Effector memory CD4-positive, alpha-beta T cell (primary cell): ENCODE results near the gene LILRB2.

Source experiments
- DNase-seq, 3 donors: peaks; one replicate each; pipeline ENCODE4 v3.0.0-alpha.2; 2020
- H3K27ac ChIP-seq: 2 replicates; pipeline ENCODE4 v1.7.0; 2013; ENCODE audit warnings: mild to moderate bottlenecking, low read length, moderate library complexity; ENCODE audit not compliant: insufficient read depth, poor library complexity, severe bottlenecking
- H3K27me3 ChIP-seq: replicated peaks from 2 replicates; pipeline ENCODE4 v1.7.0; 2013; ENCODE audit warnings: mild to moderate bottlenecking, low read length; ENCODE audit not compliant: insufficient read depth, control insufficient read depth, poor library complexity, severe bottlenecking
- H3K36me3 ChIP-seq: 2 replicates; pipeline ENCODE4 v1.7.0; 2013; ENCODE audit warnings: mild to moderate bottlenecking, low read length, moderate library complexity; ENCODE audit not compliant: control insufficient read depth, insufficient read depth
- H3K4me1 ChIP-seq: 2 replicates; pipeline ENCODE4 v1.7.0; 2013; ENCODE audit warnings: low read length, mild to moderate bottlenecking; ENCODE audit not compliant: control insufficient read depth, insufficient read depth, poor library complexity, severe bottlenecking
- H3K4me3 ChIP-seq: 2 replicates; pipeline ENCODE4 v1.7.0; 2013; ENCODE audit warnings: low read length, low read depth, mild to moderate bottlenecking; ENCODE audit not compliant: insufficient read depth, poor library complexity, severe bottlenecking
- H3K9me3 ChIP-seq: 2 replicates; pipeline ENCODE4 v1.7.0; 2013; ENCODE audit warnings: mild to moderate bottlenecking, low read length, moderate library complexity; ENCODE audit not compliant: control insufficient read depth

LILRB2 gene

GRCh38 chr19:54317965-54318240, 37.0 kb upstream of the LILRB2 start:
- Histone ChIP-seq H3K36me3 (no peaks in the 10 kb centered on the region), H3K27me3 (no peaks in the 10 kb centered on the region), H3K9me3 (no peaks in the 10 kb centered on the region), H3K4me1 (no peaks in the 10 kb centered on the region), H3K27ac (no peak overlapping the region), H3K4me3 (no peak overlapping the region)
- DNase-seq = no peak

GRCh38 chr19:54317108-54317964, 36.4 kb upstream of the LILRB2 start:
- no peaks in the 10 kb centered on the region for H3K4me1 ChIP-seq
- H3K27me3 ChIP-seq = no peaks in the 10 kb centered on the region
- H3K27ac ChIP-seq = no peak overlapping the region
- no peaks in the 10 kb centered on the region for H3K9me3 ChIP-seq
- H3K36me3 ChIP-seq = no peaks in the 10 kb centered on the region
- no peak overlapping the region for H3K4me3 ChIP-seq
- DNase-seq = no peak

- no peak for DNase-seq
- Histone ChIP-seq H3K9me3 (no peaks in the 10 kb centered on the region), H3K4me1 (no peaks in the 10 kb centered on the region), H3K27me3 (no peaks in the 10 kb centered on the region), H3K27ac (no peak overlapping the region), H3K4me3 (no peak overlapping the region), H3K36me3 (no peaks in the 10 kb centered on the region)
These were observed 35.8 kb upstream of the LILRB2 start for GRCh38 chr19:54316746-54317107.

- Histone ChIP-seq H3K4me1 (no peaks in the 10 kb centered on the region), H3K4me3 (no peak overlapping the region), H3K9me3 (no peaks in the 10 kb centered on the region), H3K36me3 (no peaks in the 10 kb centered on the region), H3K27me3 (no peaks in the 10 kb centered on the region), H3K27ac (no peak overlapping the region)
- DNase-seq = no peak
These were observed 35.0 kb upstream of the LILRB2 start for GRCh38 chr19:54315956-54316355.

- Histone ChIP-seq H3K36me3 (no peaks in the 10 kb centered on the region), H3K4me1 (no peaks in the 10 kb centered on the region), H3K4me3 (no peak within 1 kb of the TSS), H3K9me3 (no peaks in the 10 kb centered on the region), H3K27me3 (no peaks in the 10 kb centered on the region), H3K27ac (no peak within 1 kb of the TSS)
- DNase-seq = no peak
These were observed 31.8 kb upstream of the LILRB2 start, which contains the start of gene LILRA5 for GRCh38 chr19:54312436-54313377. LILRA5 (minus strand) TSS chr19:54313166; CDS start chr19:54313019, 147 bp downstream.

GRCh38 chr19:54312011-54312410, 31.1 kb upstream of the LILRB2 start:
- no peak for DNase-seq
- no peak overlapping the region for H3K4me3 ChIP-seq

GRCh38 chr19:54311486-54311885, 30.6 kb upstream of the LILRB2 start:
- H3K9me3 ChIP-seq = no peaks in the 10 kb centered on the region
- no peaks in the 10 kb centered on the region for H3K36me3 ChIP-seq
- no peak overlapping the region for H3K27ac ChIP-seq
- H3K4me3 ChIP-seq = no peak overlapping the region
- H3K4me1 ChIP-seq = no peaks in the 10 kb centered on the region
- DNase-seq = no peak
- no peaks in the 10 kb centered on the region for H3K27me3 ChIP-seq

More at GRCh38 chr19:54312011-54312410, 31.1 kb upstream of the LILRB2 start:
- Histone ChIP-seq H3K27ac (no peak overlapping the region), H3K9me3 (no peaks in the 10 kb centered on the region), H3K27me3 (no peaks in the 10 kb centered on the region), H3K4me1 (no peaks in the 10 kb centered on the region), H3K36me3 (no peaks in the 10 kb centered on the region)

- no peaks in the 10 kb centered on the region for H3K36me3 ChIP-seq
- no peaks in the 10 kb centered on the region for H3K27me3 ChIP-seq
- no peak for DNase-seq
- no peaks in the 10 kb centered on the region for H3K4me1 ChIP-seq
- H3K9me3 ChIP-seq = no peaks in the 10 kb centered on the region
- H3K4me3 ChIP-seq = no peak overlapping the region
- H3K27ac ChIP-seq = no peak overlapping the region
These were observed 29.6 kb upstream of the LILRB2 start for GRCh38 chr19:54310543-54310942.

GRCh38 chr19:54309811-54310210, 28.9 kb upstream of the LILRB2 start:
- H3K4me1 ChIP-seq = no peaks in the 10 kb centered on the region
- H3K4me3 ChIP-seq = no peak overlapping the region
- no peaks in the 10 kb centered on the region for H3K36me3 ChIP-seq
- no peak for DNase-seq
- H3K9me3 ChIP-seq = no peaks in the 10 kb centered on the region
- no peak overlapping the region for H3K27ac ChIP-seq
- H3K27me3 ChIP-seq = no peaks in the 10 kb centered on the region
